Measurements from ENCODE around the gene LINC00305.

GRCh38 chr18:64178860-64179259 is 30.0 kb upstream of the LINC00305 start:
- no peak for TF ChIP-seq EP300 (IDR thresholded peaks at IDR 0.05)
- no peak for TF ChIP-seq CTCF (IDR thresholded peaks at IDR 0.05)
- no peak for TF ChIP-seq POLR2AphosphoS5 (IDR thresholded peaks at IDR 0.05)
- TF ChIP-seq POLR2A (IDR thresholded peaks at IDR 0.05) = no peak

Measured in suprapubic skin (tissue), 4 donors.